GM10847 (cell line): ENCODE results near the gene ZBED5.

Source experiments
- POLR2A ChIP-seq: IDR thresholded peaks from 2 replicates; pipeline ENCODE4 v1.6.1; 2011; ENCODE audit not compliant: insufficient read length; ENCODE audit errors: extremely low read depth

ZBED5 gene

GRCh38 chr11:10857709-10858438 is at the start of gene ZBED5:
Gene ZBED5, minus strand, starts transcription at chr11:10858053. Its CDS starts 3,108 bp downstream, at chr11:10854945.
- TF ChIP-seq POLR2A, result peak; percentile 81

- TF ChIP-seq POLR2A, result no peak
These were observed 48.7 kb upstream of the ZBED5 start for GRCh38 chr11:10906521-10906920.

- no peak for TF ChIP-seq POLR2A
These were observed 44.6 kb upstream of the ZBED5 start for GRCh38 chr11:10902301-10903063.

- TF ChIP-seq POLR2A, result no peak
These were observed 43.0 kb upstream of the ZBED5 start for GRCh38 chr11:10900681-10901415.

- TF ChIP-seq POLR2A, result no peak
These were observed 41.4 kb upstream of the ZBED5 start for GRCh38 chr11:10899121-10899830.

- no peak for TF ChIP-seq POLR2A
These were observed 40.8 kb upstream of the ZBED5 start for GRCh38 chr11:10898763-10899025.

- TF ChIP-seq POLR2A, result no peak
These were observed 40.3 kb upstream of the ZBED5 start for GRCh38 chr11:10898003-10898762.

- TF ChIP-seq POLR2A, result no peak
These were observed 39.3 kb upstream of the ZBED5 start for GRCh38 chr11:10897150-10897549.

GRCh38 chr11:10896493-10896892 is 38.6 kb upstream of the ZBED5 start:
- TF ChIP-seq POLR2A, result no peak

GRCh38 chr11:10895285-10895684 is 37.4 kb upstream of the ZBED5 start:
- no peak for TF ChIP-seq POLR2A

- no peak for TF ChIP-seq POLR2A
These were observed 36.8 kb upstream of the ZBED5 start for GRCh38 chr11:10894666-10895065.

- TF ChIP-seq POLR2A, result no peak
These were observed 35.9 kb upstream of the ZBED5 start for GRCh38 chr11:10893714-10894151.

- no peak for TF ChIP-seq POLR2A
These were observed 34.4 kb upstream of the ZBED5 start for GRCh38 chr11:10892250-10892649.

- no peak for TF ChIP-seq POLR2A
These were observed 33.4 kb upstream of the ZBED5 start for GRCh38 chr11:10891151-10891720.
